Endometrium (tissue), 2 donors: Measurements from ENCODE around the gene STON2.
"Not testable (repeated sequence)": the region's sequence is repeated elsewhere in the genome, so short reads cannot be mapped to it uniquely, and the experiment has no call there.

ENCODE experiments used
- FAIRE-seq: peaks from 2 replicates; lab custom pipeline; 2012; peaks lifted over from hg19 to GRCh38; lab: Jason Lieb, UNC
- donor health status: control.
- donor health status: control.

The STON2 gene

GRCh38 chr14:81400202-81400678 is at the start of gene STON2:
TSS of gene STON2 (minus strand) at chr14:81400324. CDS start at chr14:81398382, 1,942 bp downstream.
- FAIRE-seq = no peak

GRCh38 chr14:81449576-81449975 is 49.5 kb upstream of the STON2 start:
- FAIRE-seq = no peak

- no peak for FAIRE-seq
These were observed 49.0 kb upstream of the STON2 start for GRCh38 chr14:81449114-81449513.

- FAIRE-seq = no peak
These were observed 47.1 kb upstream of the STON2 start for GRCh38 chr14:81447021-81447764.

GRCh38 chr14:81446279-81447007 is 46.3 kb upstream of the STON2 start:
- FAIRE-seq = no peak

- no peak for FAIRE-seq
These were observed 41.6 kb upstream of the STON2 start for GRCh38 chr14:81441626-81442134.

- no peak for FAIRE-seq
These were observed 39.9 kb upstream of the STON2 start for GRCh38 chr14:81440041-81440440.

GRCh38 chr14:81437244-81437643 is 37.1 kb upstream of the STON2 start:
- no peak for FAIRE-seq

GRCh38 chr14:81436296-81437138 is 36.4 kb upstream of the STON2 start:
- FAIRE-seq = no peak

- FAIRE-seq = no peak
These were observed 35.5 kb upstream of the STON2 start for GRCh38 chr14:81435391-81436295.

- FAIRE-seq = no peak
These were observed 34.9 kb upstream of the STON2 start for GRCh38 chr14:81435048-81435390.

- FAIRE-seq = no peak
These were observed 34.1 kb upstream of the STON2 start for GRCh38 chr14:81434230-81434629.

GRCh38 chr14:81433378-81433777 is 33.3 kb upstream of the STON2 start:
- no peak for FAIRE-seq

GRCh38 chr14:81432219-81432661 is 32.1 kb upstream of the STON2 start:
- no peak for FAIRE-seq

- FAIRE-seq = no peak
These were observed 30.1 kb upstream of the STON2 start for GRCh38 chr14:81430235-81430634.

GRCh38 chr14:81429749-81430148 is 29.6 kb upstream of the STON2 start:
- not testable (repeated sequence) for FAIRE-seq

GRCh38 chr14:81429028-81429427 is 28.9 kb upstream of the STON2 start:
- no peak for FAIRE-seq

GRCh38 chr14:81427348-81428058 is 27.4 kb upstream of the STON2 start:
- no peak for FAIRE-seq

- no peak for FAIRE-seq
These were observed 23.4 kb upstream of the STON2 start for GRCh38 chr14:81423504-81423903.

- no peak for FAIRE-seq
These were observed 18.1 kb upstream of the STON2 start for GRCh38 chr14:81418057-81418790.
